ENCODE results near the gene ATP6V1E1. TPM values are rescaled to one million over a fixed set of nuclear protein-coding genes. Genes with fewer than 3 reads are reported as not detected.

The ATP6V1E1 gene
- 122 and 218 TPM in 2 replicates for total RNA-seq

DNA sequence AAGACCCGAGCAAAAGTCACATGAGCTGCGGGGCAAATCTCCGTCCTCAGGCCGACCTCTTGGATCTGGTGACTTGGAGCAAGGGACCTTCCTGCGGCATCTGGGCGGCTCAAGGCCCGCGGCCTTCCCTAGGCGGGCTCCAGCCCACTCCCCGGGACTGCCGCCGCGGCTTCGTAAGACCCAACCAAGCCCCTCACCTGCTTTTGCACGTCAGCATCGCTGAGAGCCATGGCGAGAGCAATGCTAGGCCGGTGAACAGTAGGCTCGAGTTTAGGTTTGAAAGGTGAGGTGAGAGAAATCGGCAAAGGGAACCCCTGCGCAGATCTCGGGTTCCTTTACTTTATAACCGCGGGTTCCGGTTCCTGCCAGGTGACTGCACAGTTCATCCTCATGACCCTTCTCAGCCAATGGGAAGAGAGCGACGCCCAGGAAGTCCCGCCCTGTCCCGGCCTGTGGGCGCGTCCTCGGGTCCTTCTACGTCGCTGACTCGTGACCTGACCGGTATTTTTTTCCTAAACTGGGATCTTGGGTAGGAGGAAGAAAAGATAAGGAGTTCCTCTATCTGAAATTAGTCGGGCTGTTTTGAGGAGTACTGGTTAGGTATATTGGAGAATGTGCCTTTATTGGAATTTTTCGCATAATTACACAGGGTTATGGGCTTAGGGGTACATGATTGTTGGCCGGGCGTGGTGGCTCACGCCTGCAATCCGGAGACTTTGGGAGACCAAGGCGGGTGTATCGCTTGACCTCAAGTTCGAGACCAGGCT is at the start of gene ATP6V1E1:
Gene ATP6V1E1, minus strand, starts transcription at position 344 of the 767 bp plus-strand sequence. Its CDS starts 114 bp downstream, at position 230.

GRCh38 chr22:17638432-17639246 is 10.1 kb upstream of the ATP6V1E1 start, which contains the start of gene BCL2L13:
Gene BCL2L13 (plus strand): TSS chr22:17638757. CDS start chr22:17655712, 16,955 bp downstream.

DNA sequence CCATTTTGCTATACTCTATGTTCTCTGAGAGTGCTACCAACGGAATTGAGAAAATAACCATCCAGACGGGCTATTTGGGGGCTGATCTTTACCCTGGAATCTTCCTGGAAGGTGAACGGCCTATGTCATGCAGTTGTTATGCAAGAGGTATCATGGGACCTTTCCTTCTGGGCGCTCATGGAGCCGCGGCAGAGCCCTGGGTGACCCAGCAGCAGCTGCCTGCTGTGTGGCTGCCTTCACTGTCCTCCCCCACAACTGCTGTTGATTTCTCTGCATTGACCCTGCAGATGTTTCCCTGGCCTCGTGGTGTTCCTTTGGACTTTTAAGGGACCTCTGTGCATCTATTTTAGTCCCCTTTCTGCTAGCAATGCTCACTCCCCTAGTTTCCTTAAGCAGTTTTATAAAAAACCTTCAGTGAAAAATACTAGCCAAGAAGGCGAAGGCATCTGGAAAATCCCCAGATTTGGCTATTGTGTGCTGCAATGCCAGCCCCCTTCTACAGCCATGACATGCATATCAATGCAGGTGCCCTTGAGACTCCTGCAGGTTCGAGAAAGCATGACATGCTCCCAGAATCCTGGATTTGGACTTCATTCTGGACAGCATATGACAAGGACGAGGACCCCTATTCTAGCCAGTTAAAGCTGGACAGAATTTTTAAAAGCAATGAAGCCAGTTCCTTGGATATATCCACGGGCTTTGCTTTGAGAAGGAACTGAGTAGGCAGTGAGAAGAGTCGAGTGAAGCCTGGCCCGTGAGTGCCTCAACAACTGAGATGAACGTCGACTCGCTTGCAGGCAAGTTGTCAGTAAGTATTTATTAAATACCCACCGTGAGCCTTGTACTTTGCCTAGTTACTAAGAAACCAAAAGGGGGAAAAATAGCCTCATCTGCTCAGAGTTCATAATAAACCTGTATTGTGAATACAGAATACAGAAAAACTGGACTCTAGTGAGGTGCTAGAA is 65.4 kb downstream of the ATP6V1E1 start, which contains the start of gene SLC25A18:
Gene SLC25A18, plus strand, starts transcription at position 593 of the 965 bp plus-strand sequence. CDS start 16,447 bp downstream, outside the sequence.

Other genes with a start within 250 kb of the ATP6V1E1 start
- gene SLC25A18, start 65.3 kb downstream of the ATP6V1E1 start, total RNA-seq: under 0.01 TPM in 1 of 2 replicates, not detected in the other
- 55.4 and 58.6 TPM in 2 replicates for gene BCL2L13, start 10.0 kb upstream of the ATP6V1E1 start, total RNA-seq
- 21.0 and 24.3 TPM in 2 replicates for gene BID, start 145.7 kb upstream of the ATP6V1E1 start, total RNA-seq

Data from placental pericyte (primary cell).